Measurements from ENCODE around the gene SNX5.

The SNX5 gene

DNA sequence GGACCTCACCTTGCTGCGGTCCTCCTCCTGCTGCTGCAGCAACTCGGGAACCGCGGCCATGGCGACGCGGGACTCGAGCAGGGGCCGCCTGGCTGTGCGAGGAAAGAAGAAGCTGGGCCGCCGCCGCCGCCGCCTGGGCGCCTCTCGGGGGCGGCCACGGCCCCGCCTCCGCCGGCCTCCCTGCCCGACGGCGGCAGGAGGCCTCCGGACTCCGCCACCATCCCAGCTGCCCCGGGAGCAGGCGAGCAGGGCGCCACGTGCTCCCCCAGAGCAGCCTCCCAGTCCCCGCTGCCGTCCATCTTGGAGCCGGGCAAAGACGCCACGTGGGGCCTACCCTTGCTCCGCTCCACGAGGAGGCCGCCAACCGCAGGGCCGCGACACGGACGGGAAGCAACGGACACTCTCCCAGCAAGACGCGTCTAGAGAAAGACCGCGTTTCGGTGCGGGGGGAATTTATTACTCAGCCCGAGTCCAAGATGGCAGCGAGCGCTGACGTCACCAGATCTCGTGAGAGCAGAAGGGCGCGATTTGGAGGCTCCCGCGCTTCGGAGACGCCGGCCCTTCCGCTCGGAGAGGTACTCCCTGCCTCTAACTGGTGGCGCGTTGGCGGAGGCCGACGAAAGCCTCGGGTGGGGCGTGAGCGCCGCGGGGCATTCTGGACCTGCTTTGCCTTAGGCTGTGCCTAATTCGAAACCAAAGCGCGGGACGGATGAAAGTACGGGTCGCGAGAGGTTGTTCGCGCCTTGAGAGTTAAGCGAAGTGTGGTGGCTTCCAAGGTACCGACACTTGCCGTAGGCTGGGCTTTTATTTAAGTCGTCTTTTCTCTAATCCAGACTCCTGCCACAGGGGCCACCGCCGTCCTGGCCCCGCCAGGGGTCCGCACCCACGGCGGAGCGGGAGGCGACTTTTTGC lies at the start of gene SNX5, which contains the start of gene MGME1:
Gene SNX5, minus strand, starts transcription at position 429 of the 912 bp plus-strand sequence. Its CDS starts 369 bp downstream, at position 60.
Gene MGME1, plus strand, starts transcription at position 653 of the 912 bp plus-strand sequence. CDS start 842 bp downstream, outside the sequence.
- DNase-seq, result peak; percentile 99

DNA sequence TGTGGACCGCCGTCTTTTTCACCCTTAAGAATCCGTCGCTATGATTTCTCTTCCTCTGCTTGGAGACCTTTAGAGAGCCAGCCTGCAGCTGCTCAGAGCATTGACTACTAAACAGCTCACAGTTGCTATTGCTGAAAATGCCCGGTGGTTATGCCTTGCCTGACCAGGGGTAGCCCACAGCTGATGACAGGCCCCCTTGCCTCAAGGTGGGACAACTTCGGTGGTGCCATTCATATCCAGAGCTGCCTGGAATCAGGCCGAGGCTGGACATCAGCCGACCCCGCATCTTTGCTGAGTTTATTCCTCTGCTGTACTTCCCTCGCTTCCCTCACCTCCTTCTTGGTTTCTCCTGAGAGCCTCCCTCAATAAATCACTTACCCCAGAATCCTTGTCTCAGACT lies 49.5 kb upstream of the SNX5 start:
- DNase-seq, result no peak

DNA sequence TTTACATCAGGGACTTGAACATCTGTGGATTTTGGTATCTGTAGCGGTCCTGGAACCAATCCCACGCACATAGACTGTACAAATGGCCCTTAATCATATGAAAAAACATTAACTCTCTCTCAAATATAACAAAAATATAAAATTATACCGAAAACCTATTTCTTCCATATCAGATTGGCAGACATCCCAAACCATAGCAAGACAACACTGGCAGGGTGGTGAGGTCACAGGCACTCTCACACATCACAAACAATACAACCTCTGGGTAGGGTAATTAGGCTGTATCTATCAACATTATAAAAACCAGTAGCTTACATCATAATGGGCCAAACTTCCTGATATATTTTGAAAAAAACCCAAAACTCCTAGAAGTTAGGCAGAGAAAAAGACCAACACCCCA lies 48.2 kb upstream of the SNX5 start:
- no peak for DNase-seq

DNA sequence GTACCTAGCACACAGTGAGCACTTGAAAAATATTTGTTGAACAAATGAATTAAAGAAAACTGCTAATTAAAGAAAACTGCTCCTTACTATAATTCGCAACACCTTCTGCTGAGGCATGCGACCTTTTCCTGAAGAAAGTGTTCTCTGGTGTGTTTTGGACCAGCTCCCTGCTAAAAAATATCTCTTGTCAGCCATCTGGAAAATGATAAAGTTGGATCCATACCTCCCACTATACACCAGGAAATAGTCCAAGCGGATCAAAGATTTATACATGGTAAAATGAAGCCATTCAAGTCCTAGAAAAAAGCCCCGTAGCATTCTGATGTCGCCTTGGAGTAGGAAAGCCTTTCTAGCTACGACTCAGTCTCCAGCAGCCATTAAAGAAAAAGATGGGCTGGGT lies 45.8 kb upstream of the SNX5 start:
- no peak for DNase-seq

DNA sequence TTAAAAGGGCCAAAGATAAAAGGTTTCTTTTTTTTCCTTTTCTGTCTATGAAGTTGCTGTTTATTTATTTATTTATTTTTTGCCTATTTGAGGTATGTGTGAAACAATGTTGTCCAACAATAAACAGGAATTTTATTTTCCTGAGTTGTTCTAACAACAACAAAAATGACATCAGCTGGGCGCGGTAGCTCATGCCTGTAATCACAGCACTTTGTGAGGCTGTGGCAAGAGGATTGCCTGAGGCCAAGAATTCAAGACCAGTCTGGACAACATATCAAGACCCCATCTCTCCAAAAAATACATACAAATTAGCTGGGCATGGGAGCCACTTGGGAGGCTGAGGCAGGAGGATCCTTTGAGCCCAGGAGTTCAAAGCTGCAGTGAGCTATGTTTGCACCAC lies 44.3 kb upstream of the SNX5 start:
- DNase-seq, result no peak

DNA sequence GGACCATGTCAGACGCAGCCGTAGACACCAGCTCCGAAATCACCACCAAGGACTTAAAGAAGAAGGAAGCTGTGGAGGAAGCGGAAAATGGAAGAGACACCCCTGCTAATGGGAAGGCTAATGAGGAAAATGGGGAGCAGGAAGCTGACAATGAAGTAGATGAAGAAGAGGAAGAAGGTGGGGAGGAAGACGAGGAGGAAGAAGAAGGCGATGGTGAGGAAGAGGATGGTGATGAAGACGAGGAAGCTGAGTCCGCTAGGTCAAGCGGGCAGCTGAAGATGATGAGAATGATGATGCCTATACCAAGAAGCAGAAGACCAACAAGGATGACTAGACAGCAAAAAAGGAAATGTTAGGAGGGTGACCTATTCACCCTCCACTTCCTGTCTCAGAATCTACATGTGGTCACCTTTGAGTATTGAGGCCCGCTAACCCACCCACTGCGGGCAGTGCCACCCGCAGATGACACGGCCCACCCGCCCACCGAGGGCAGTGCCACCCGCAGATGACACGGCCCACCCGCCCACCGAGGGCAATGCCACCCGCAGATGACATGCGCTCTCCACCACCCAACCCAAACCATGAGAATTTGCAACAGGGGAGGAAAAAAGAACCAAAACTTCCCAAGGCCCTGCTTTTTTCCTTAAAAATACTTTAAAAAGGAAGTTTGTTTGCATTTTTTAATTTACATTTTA lies 43.5 kb upstream of the SNX5 start:
- DNase-seq, result no peak

DNA sequence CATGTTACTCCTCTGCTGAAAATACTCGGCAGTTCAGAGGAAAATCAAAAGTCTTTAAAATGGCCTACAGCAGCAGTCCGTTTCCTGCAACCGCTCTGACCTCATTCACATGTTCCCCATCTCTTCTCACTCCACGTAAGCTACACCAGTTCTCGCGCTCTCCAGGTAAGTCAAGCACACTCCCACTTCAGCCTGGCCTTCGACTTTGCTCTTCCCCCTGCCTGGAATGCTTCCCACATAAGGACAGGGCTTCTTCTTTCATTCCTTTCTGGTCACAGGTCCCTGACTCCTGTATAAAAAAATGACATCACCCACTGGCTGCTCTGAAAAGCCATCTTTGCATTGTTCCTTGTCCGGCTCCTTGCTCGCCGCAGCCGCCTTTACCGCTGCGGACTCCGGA lies 42.9 kb upstream of the SNX5 start:
- no peak for DNase-seq

DNA sequence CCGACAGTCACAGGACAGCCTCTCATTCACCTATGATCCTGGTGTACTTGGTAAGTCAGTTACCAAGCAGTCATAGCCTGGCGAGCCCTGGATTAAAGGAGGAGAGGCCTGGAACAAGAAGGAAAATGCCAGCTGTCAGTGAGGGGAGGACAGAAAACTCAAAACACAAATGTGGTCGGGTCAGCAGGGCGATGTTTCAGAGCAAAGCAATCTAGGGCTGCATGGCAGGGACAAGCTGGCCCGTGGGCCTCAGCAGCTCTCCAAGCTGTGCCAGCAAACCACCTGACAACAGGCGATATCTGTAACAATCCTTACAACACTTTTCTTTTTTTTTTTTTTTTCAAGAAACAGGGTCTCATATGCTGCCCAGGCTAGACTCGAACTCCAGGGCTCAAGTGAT lies 40.5 kb upstream of the SNX5 start:
- no peak for DNase-seq

DNA sequence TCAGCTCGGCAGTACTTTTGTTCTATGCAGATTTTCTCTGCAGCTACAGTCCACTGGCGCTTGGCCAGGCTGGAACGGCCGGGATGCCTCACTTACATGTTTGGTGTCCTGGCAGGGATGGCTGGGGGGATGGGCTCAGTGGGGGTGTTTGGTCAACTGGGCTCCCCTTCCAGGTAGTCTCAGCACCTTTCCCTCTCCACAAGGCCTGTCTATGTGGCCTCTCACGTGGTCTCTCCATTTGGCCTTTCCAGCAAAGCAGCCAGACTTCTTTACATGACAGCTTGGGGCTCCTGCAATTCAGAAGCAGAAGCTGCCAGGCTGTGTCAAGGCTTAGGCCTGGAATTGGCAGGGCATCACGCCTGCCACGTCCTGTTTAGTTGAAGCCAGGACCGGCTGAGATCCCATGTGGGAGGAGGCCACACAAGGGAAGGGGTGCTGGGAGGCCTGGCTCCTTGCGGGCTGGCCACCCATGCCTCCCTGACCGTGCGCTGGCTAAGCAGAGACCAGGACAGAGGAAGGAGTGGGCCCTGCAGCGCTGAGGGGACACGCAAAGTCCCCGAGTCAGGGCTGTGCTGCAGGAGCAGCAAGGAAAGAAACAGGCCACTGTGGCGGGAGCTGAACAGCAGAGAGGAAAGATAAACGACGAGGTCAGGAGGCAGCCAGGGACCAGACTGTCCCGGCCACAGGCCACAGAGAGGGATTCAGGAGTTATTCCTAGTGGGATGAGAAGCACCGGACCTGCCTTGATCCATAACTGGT lies 39.1 kb upstream of the SNX5 start:
- no peak for DNase-seq

DNA sequence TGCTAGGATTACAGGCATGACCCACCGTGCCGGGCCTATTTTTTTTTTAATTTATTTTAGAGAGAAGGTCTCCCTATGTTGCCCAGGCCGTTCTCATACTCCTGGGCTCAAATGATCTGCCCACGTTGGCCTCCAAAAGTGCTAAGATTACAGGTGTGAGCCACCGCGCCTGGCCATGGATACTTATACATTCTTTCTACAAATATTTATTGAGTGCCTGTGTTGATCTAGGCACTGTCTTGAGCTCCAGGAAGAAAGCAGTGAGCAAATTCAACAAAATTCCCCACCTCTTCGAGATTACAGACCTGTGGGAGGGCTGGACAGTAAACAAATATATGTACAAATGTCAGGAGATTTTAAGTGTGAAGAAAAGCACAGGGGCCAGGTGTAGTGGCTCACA lies 38.1 kb upstream of the SNX5 start:
- no peak for DNase-seq

DNA sequence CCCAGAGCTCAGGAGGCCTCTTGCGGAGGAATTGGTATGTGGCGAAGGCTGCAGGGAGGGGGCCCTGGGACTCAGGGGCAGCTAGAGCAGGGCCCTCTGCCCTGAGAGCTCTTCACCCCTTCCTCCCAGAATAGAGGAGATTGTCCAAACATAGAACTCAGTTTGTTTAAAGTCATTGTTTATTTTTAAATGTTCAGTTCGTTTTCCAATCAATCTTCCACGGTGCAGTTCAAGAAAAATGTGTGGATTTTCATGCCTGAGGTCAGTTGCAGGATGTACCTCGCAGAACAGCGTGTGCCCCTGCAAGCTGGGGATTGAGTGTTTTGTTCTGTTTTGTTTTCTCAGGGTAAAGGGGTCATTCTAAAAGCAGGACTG lies 37.4 kb upstream of the SNX5 start:
- no peak for DNase-seq

DNA sequence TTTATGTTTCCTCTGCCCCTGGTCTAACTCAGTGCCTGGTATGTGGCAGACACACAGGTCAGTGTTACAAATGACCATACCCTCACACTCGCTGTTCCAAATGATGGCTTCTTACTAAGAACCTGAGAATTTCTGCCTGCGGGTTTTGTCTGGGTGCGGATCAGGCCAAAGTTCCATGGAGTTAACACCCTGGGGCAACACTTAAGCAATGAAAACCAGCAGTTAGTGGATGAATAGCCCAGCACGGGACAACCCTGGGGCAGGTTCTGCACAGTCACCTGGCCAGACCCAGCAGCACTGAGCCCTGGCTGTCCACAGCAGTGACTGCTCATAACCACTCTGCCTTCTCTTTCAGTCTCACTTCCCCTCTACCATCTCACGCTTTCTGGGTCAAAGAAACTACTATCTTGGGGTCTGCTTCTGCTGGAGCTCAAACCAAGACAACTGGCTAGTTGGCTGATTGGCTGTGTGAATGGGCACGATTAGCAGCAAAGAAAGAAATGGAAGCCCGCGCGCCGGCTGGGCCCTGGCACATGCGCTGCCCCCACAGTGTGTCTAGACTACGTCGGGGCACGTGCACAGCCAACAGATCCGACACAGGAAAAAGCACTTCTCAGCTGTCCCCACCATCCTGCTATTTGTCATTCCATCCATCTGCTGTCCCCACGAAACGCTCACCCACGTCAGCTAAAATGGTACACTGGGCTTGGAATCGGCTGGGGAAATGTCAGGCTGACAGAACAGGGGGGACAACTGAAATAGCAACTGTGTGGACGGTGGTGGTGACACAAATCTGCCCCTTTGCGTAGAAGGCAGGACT lies 36.8 kb upstream of the SNX5 start:
- DNase-seq, result no peak

DNA sequence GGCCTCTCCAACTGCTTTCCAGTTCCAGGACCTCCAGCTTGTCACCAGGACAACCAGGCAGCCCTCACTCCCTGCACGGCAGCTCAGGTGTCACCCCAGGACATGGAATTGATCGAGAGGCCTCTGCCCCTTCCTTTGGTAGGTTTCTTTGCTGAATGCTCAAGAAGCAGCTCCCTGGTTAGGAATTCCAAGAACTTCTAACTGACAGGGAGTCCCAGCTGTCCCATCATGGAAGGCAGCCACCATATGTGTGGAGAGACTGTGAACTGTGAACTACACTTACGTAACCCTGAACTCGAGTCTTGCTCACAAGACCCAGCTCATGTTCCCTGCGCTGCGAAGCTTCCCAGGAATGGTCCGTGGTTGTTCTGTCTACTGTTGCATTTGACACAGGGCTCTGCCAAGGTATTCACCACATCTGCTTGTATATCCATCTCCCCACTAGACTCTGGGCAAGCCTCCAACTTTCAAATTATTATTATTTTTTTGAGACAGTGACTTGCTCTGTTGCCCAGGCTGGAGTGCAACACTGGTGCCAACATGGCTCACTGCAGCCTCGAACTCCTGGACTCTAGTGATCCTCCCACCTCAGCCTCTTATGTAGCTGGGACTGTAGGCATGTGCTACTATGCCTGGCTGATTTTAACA lies 35.9 kb upstream of the SNX5 start:
- no peak for DNase-seq

DNA sequence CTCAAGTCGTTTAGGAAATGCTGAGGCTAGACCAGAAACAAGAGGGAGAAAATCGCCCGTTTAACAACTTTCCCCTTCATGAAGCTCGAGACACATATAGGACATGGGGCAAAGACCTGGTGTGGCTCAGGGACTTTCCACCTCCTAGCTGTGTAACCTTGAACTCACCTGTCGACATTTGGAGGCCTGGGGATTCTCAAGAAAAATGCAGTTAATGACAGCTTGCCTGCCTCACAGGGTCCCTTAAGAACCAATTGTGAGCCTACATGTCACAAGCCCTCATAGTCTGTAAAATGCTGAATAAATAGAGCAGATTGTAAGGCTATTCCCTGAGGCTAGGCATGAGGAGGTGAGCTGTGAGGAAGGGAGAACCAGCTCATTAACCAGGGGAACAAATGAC lies 35.3 kb upstream of the SNX5 start:
- no peak for DNase-seq

DNA sequence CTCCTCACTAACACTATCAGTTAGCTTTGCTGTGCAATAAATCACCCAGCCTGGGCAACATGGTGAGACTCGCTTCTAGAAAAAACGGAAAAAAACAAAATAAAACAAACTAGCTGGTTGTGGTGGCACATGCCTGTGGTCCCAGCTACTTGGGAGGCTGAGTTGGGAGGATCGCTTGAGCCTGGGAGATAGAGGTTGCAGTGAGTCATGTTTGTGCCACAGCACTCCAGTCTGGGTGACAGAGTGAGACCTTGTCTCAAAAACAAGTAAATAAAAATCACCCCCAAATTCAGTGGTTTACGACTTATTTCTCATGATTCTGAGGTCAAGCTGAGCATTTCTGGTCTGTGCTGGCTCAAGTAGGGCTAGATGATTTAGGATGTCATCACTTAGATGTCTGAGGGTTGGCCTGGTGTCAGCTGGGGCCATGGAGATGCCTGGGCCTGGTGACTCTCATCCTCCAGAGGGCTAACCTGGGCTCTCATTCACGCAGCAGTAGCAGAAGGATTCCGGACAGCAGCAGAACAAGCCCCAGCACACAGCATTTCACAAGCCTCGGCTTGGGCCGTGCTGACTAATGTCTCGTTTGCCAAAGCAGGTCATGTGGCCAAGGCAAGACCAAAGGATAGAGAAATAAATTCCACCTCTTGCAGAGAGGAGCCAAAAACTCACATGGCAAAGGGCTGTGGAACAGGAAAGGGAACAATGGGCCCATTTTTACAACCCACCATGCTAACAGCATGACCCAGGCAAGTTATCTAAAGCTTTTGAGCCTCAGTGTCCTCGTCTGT lies 32.7 kb upstream of the SNX5 start:
- DNase-seq, result no peak

DNA sequence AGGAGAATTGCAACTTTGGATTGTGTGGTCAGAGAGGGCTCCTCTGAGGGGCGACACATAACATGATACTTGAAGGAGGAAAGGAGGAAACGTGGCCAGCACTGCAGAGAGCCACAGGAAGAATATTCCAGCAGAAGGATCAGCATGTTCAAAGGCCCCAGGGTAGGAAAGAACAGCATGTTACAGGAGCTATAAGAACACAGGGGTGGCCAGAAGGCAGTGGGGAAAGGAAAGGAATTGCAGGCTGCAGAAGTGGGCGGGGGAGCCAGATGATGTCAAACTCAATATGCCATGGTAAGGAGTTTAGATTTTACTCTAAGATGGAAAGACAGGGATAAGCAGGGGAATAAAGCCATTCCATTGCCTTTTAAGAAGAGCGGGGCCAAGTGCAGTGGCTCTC lies 31.0 kb upstream of the SNX5 start:
- no peak for DNase-seq

DNA sequence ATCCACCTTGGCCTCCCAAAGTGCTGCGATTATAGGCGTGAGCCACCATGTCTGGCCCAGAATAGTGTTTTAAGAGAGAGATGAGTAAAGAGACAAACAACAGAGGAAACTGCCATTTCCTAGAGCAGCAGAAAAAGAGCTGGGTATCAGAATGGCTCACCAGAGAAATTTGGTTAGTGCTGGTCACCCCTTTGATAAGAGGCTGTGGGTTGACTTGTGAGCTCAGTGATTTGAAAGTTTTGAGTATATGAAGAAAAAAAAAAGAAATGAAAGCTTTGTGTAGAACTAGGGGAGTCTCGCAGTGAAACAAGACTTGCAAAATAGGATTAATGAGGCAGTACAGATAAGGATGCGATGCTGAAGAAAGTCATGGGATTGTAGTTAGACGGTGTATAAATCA lies 29.9 kb upstream of the SNX5 start:
- DNase-seq, result no peak

DNA sequence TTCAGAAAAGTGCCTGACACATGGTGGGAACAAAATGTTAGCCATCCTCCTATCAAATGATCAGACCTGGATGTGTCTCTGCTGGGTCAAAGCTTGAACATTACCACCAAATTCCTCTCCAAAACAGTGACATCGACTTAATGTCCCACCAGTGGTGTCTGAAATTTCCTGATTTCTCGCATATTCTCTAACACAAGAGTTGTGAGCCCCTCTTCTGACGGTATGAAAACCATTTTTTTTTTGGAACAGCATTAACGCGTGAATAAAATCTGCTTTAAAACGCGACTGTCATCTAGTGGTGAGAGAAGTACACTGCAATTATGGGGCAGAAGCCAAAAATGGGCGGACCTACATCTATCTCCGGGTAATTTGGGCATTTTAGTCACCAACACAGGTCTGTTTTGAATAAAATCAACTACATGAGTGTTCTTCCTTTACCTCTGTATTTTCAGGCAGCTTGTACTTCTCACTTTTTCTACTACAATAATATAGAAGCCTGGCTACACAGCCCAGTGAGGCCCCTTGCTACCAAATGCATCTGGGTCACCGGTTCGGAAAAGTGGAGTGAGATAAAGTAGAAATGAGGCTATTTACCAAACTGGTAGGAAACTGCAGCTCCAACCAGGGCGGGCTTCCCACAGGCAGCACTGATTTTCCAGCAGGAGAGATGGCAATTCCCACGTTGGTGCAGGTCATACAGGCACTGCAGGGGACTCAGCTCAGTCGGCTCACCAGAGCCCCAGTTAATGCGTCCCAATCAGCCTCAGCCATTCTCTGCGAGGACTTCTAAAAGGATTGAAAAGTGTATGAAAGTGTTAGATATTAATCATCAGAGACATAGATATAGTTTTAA lies 27.6 kb upstream of the SNX5 start:
- DNase-seq, result peak; percentile 54

DNA sequence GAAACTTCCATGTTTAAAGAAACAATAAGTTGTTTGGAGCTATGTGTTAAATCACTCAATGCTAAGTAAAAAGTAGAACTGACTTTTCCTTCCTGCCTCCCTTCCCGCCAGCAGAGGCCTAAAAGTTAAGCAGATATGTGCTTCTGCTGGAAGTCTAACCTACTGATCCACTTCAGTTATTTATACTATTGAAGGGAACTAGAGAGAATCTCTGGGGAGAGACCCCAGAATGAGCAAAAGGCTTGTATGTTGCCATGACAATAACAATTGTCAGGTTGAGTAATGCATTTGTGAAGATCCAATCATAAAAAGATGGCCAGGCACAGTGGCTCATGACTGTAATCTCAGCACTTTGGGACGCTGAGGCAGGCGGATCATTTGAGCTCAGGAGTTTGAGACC lies 25.0 kb upstream of the SNX5 start:
- DNase-seq, result no peak

DNA sequence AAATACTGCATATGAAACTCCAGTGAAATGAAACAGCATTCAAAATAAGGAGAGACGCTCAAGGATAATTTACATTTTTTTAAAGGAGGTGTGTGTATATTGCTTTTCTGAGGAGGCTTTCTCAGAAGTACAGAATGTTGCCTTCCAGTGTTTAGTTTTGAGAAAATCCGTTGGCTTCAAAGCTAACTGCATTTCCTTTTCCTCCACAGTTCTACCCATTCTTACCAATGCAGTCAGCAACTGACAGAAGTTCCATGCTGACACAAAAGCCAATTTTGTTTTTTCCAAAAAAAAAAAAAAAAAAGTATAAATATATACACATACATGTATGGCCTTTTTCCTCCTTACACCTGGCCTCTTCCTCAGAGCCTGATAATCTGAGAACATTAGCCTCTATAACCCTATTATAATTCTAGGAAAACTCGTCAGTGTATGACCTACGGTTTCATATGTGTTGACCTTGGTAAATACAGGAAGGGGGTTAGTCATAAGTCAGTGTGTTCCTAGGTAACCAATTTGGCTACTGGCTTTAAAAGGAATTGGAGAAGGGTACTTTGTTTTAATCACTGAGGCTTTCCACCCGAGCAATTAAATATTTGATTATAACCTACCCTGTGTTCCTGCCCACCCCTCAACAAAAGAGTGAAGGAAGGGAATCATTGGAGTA lies 24.4 kb upstream of the SNX5 start:
- no peak for DNase-seq
